Measurements from ENCODE around the gene TRAFD1. TPM values are rescaled to one million over a fixed set of nuclear protein-coding genes. Genes with fewer than 3 reads are reported as not detected.

TRAFD1 gene
- total RNA-seq, 1 donor from 2014 or later, result 38.8 TPM

GRCh38 chr12:112184056-112184887 lies 58.9 kb downstream of the TRAFD1 start:
- no peaks in the 10 kb centered on the region for H3K9me3 Mint-ChIP-seq (ENCODE audit: unreplicated experiment)
- no peaks in the 10 kb centered on the region for H3K4me1 Mint-ChIP-seq (ENCODE audit: unreplicated experiment)
- TF ChIP-seq, protein P1, sequence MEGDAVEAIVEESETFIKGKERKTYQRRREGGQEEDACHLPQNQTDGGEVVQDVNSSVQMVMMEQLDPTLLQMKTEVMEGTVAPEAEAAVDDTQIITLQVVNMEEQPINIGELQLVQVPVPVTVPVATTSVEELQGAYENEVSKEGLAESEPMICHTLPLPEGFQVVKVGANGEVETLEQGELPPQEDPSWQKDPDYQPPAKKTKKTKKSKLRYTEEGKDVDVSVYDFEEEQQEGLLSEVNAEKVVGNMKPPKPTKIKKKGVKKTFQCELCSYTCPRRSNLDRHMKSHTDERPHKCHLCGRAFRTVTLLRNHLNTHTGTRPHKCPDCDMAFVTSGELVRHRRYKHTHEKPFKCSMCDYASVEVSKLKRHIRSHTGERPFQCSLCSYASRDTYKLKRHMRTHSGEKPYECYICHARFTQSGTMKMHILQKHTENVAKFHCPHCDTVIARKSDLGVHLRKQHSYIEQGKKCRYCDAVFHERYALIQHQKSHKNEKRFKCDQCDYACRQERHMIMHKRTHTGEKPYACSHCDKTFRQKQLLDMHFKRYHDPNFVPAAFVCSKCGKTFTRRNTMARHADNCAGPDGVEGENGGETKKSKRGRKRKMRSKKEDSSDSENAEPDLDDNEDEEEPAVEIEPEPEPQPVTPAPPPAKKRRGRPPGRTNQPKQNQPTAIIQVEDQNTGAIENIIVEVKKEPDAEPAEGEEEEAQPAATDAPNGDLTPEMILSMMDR (IDR thresholded peaks at IDR 0.05; ENCODE audit: unreplicated experiment), result no peak
- H3K36me3 Mint-ChIP-seq (ENCODE audit: low read depth, unreplicated experiment), result peaks cover 4% of the 10 kb centered on the region
- H3K27ac Mint-ChIP-seq (ENCODE audit: unreplicated experiment), result no peak overlapping the region
- H3K27me3 Mint-ChIP-seq (ENCODE audit: unreplicated experiment), result no peaks in the 10 kb centered on the region
- DNase-seq (ENCODE audit: low spot score), result no peak
- no peak overlapping the region for H3K4me3 Mint-ChIP-seq (ENCODE audit: unreplicated experiment)

DNA sequence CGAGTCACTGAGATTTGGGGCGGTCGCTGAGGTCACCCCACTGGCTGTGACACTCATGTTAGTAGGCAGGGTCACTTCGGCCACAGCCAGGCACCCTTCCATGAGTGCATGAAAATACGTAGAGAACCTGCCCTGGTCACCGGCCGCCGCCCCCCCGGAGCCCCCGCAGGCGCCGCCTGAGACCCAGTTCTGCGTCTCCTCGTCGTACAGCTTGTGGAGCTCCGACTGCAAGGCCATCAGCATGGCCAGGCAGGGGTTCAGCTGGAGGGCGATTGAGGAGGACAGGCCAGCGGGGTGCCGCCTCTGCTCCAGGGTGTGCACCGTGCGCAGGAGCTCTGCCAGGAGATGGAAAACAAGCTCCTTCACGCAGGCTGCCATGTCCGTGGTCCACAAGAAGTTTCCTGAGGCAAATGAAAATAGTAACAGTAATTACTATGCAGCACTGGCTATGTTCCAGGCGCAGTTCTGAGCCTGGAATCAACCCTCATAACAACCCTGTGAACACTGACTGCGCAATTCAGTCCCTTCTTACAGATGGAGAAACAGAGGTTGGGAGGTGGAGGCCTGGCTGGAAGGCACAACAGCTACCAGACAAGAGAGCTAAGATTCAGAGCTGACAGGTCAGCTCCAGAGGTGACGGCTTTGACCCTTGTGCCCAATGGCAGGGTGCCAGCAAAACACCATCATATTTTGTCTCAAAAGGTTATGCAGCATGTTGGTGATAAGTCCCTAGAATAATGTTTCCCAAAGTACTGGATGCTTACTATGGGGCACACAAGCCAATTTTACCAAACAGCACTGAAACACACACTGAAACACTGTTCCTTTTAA lies 59.9 kb downstream of the TRAFD1 start:
- peaks cover 4% of the 10 kb centered on the region for H3K36me3 Mint-ChIP-seq (ENCODE audit: low read depth, unreplicated experiment)
- H3K9me3 Mint-ChIP-seq (ENCODE audit: unreplicated experiment), result no peaks in the 10 kb centered on the region
- no peak overlapping the region for H3K27ac Mint-ChIP-seq (ENCODE audit: unreplicated experiment)
- TF ChIP-seq, protein P1 (IDR thresholded peaks at IDR 0.05; ENCODE audit: unreplicated experiment), result no peak
- no peaks in the 10 kb centered on the region for H3K4me1 Mint-ChIP-seq (ENCODE audit: unreplicated experiment)
- no peak overlapping the region for H3K4me3 Mint-ChIP-seq (ENCODE audit: unreplicated experiment)
- DNase-seq (ENCODE audit: low spot score), result no peak
- no peaks in the 10 kb centered on the region for H3K27me3 Mint-ChIP-seq (ENCODE audit: unreplicated experiment)

DNA sequence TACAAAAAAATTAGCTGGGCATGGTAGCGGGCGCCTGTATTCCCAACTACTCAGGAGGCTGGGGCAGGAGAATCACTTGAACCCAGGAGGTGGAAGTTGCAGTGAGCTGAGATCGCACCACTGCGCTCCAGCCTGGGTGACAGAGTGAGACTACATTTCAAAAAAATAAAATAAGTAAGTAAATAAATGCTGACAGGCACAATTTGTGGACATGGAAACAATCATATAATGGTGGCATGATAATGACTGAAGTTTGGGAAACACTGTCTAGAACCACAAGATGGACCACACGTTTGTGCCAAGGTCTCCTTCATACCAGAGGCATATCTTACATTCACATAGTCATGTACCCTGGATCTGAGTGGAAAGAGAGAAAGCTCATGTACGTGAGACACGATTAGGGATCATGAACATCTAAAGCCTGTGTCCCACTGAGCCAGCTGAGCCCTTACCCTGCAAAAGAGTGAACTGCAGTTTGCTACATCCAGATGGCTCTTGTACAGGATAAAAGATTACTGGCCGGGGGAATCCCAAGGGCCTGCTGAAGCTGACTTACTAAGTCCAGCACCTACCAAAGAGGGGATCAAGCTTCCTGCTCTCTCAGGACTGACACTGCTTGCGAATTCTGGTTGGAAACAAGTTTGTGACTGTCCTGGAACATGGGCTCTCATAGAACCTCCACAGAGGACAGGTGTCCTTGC lies 62.9 kb downstream of the TRAFD1 start:
- no peak overlapping the region for H3K4me3 Mint-ChIP-seq (ENCODE audit: unreplicated experiment)
- TF ChIP-seq, protein P1 (IDR thresholded peaks at IDR 0.05; ENCODE audit: unreplicated experiment), result no peak
- H3K9me3 Mint-ChIP-seq (ENCODE audit: unreplicated experiment), result no peaks in the 10 kb centered on the region
- peaks cover 13% of the 10 kb centered on the region for H3K4me1 Mint-ChIP-seq (ENCODE audit: unreplicated experiment)
- H3K27me3 Mint-ChIP-seq (ENCODE audit: unreplicated experiment), result peaks cover 5% of the 10 kb centered on the region
- H3K27ac Mint-ChIP-seq (ENCODE audit: unreplicated experiment), result no peak overlapping the region
- H3K36me3 Mint-ChIP-seq (ENCODE audit: low read depth, unreplicated experiment), result peaks cover 24% of the 10 kb centered on the region
- no peak for DNase-seq (ENCODE audit: low spot score)

DNA sequence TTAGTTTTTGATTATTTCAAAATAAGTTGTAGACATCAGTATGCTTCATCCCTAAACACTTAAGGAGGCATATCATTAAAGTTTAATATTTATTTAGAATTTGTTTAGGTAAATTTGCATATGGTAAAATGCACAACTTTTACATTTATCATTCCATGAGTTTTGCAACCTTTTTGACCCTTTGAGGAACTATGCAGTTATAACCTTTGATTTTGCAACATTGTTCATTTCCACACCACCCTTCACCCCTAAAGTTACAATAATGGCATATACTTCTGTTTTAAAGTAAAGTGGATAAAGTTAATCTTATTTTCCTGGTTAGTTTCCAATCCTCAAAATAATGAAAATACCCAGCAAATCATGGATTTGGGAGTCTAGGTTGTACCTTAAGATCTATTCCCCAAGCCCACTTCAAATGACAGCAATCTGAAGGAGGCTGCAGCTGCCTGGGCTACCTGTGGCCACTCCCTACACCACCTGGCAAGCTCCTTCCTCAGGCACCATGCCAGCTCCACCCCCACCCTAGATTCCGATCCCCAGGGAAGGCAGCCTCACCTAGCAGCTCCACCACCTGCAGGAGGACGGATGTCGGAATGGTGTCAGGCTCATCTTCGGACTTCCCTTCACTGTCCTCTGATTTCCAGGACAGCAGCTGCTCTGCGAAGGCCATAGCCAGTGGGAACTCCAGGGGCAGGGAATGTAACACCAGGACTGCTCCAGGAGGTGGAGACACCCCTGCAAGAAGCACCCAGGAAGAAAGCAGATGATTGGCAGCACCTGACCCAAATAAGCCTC lies 65.1 kb downstream of the TRAFD1 start:
- H3K27me3 Mint-ChIP-seq (ENCODE audit: unreplicated experiment), result peaks cover 5% of the 10 kb centered on the region
- no peaks in the 10 kb centered on the region for H3K9me3 Mint-ChIP-seq (ENCODE audit: unreplicated experiment)
- no peak for DNase-seq (ENCODE audit: low spot score)
- H3K36me3 Mint-ChIP-seq (ENCODE audit: low read depth, unreplicated experiment), result peaks cover 32% of the 10 kb centered on the region
- H3K4me3 Mint-ChIP-seq (ENCODE audit: unreplicated experiment), result no peak overlapping the region
- H3K4me1 Mint-ChIP-seq (ENCODE audit: unreplicated experiment), result peaks cover 18% of the 10 kb centered on the region
- H3K27ac Mint-ChIP-seq (ENCODE audit: unreplicated experiment), result no peak overlapping the region
- TF ChIP-seq, protein P1 (IDR thresholded peaks at IDR 0.05; ENCODE audit: unreplicated experiment), result no peak
